ENCODE measurements around the gene ALG11.
A peak's percentile ranks its signal among the peaks of the same experiment; 100 is the strongest.

The ALG11 gene

GRCh38 chr13:52001120-52001731 is 11.0 kb upstream of the ALG11 start:
- H3K9me3 Mint-ChIP-seq: no peaks in the 10 kb centered on the region
- ATAC-seq (replicated peaks; ENCODE audit: extremely low read depth, poor library complexity, severe bottlenecking) (peak; percentile 56), DNase-seq (ENCODE audit: low spot score in 2 of 2) (no peak)
- no peaks in the 10 kb centered on the region for H3K4me1 Mint-ChIP-seq
- H3K4me3 Mint-ChIP-seq: no peak overlapping the region
- no peak overlapping the region for H3K27ac Mint-ChIP-seq (ENCODE audit: low read depth)
- H3K36me3 Mint-ChIP-seq (ENCODE audit: insufficient read depth): peaks cover 2% of the 10 kb centered on the region
- H3K27me3 Mint-ChIP-seq: peaks cover 38% of the 10 kb centered on the region

GRCh38 chr13:52002361-52002760 is 9.8 kb upstream of the ALG11 start:
- Mint-ChIP-seq H3K4me1 (no peaks in the 10 kb centered on the region), H3K27ac (ENCODE audit: low read depth) (no peak overlapping the region), H3K36me3 (ENCODE audit: insufficient read depth) (peaks cover 2% of the 10 kb centered on the region), H3K27me3 (peaks cover 31% of the 10 kb centered on the region), H3K4me3 (no peak overlapping the region), H3K9me3 (no peaks in the 10 kb centered on the region)
- no peak for ATAC-seq (replicated peaks; ENCODE audit: extremely low read depth, poor library complexity, severe bottlenecking)
- no peak for DNase-seq (ENCODE audit: low spot score in 2 of 2)

DNA sequence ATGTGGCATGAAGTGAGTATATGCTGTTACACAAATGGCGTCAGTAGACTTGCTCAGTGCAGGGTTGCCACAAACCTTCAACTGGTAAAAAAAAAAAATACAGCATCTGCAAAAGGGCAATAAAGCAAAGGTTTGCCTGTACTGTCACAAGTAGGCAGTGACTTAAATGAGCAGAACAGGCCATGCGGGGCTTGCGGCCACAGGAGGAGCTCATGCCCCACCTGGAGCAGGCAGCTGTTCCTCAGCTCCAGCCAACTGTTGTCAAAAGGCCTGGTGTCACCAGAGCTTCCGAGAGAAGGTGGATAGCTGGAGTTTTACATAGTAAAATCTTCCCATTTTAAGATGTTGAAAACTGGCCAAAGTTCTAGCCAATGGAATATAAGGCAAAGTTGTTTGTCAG is 8.7 kb upstream of the ALG11 start:
- H3K4me3 Mint-ChIP-seq: no peak overlapping the region
- H3K4me1 Mint-ChIP-seq: no peaks in the 10 kb centered on the region
- H3K27me3 Mint-ChIP-seq: peaks cover 22% of the 10 kb centered on the region
- DNase-seq (ENCODE audit: low spot score in 2 of 2): no peak
- no peaks in the 10 kb centered on the region for H3K36me3 Mint-ChIP-seq (ENCODE audit: insufficient read depth)
- no peak for ATAC-seq (replicated peaks; ENCODE audit: extremely low read depth, poor library complexity, severe bottlenecking)
- no peaks in the 10 kb centered on the region for H3K9me3 Mint-ChIP-seq
- no peak overlapping the region for H3K27ac Mint-ChIP-seq (ENCODE audit: low read depth)

- H3K36me3 Mint-ChIP-seq (ENCODE audit: insufficient read depth): no peaks in the 10 kb centered on the region
- no peak overlapping the region for H3K4me3 Mint-ChIP-seq
- DNase-seq (ENCODE audit: low spot score in 2 of 2) (no peak), ATAC-seq (replicated peaks; ENCODE audit: extremely low read depth, poor library complexity, severe bottlenecking) (no peak)
- H3K9me3 Mint-ChIP-seq: no peaks in the 10 kb centered on the region
- H3K4me1 Mint-ChIP-seq: no peaks in the 10 kb centered on the region
- H3K27ac Mint-ChIP-seq (ENCODE audit: low read depth): no peak overlapping the region
- peaks cover 22% of the 10 kb centered on the region for H3K27me3 Mint-ChIP-seq
Measured at GRCh38 chr13:52004511-52005170, 7.6 kb upstream of the ALG11 start.

DNA sequence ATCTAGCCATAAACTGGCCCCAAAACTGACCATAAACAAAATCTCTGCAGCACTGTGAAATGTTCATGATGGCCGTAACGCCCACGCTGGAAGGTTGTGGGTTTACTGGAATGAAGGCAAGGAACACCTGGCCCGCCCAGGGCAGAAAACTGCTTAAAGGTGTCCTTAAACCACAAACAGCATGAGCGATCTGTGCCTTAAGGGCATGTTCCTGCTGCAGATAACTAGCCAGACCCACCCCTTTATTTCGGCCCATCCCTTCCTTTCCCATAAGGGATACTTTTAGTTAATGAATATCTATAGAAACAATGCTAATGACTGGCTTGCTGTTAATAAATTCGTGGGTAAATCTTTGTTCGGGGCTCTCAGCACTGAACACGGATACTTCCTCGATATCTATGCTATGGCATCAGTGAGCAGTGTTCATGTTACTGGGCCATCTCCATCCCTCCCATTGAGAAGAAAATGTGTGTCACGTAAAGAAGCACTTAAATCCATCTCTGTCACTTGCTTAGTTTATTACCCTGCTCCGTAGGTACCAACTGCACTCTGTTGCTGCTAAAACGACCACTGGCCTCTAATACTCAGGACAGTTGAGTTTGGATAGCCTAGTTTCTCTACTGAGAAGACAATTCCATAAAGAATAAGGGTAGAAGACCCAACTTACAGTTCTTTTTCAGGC is 6.2 kb upstream of the ALG11 start:
- Mint-ChIP-seq H3K36me3 (ENCODE audit: insufficient read depth) (no peaks in the 10 kb centered on the region), H3K4me1 (peaks cover 8% of the 10 kb centered on the region), H3K4me3 (no peak overlapping the region), H3K27ac (ENCODE audit: low read depth) (no peak overlapping the region), H3K9me3 (no peaks in the 10 kb centered on the region), H3K27me3 (peaks cover 28% of the 10 kb centered on the region)
- no peak for DNase-seq (ENCODE audit: low spot score in 2 of 2)
- ATAC-seq (replicated peaks; ENCODE audit: extremely low read depth, poor library complexity, severe bottlenecking): no peak

GRCh38 chr13:52006523-52007245 is 5.5 kb upstream of the ALG11 start:
- Mint-ChIP-seq H3K4me3 (no peak overlapping the region), H3K9me3 (no peaks in the 10 kb centered on the region), H3K36me3 (ENCODE audit: insufficient read depth) (peaks cover 1% of the 10 kb centered on the region), H3K27me3 (peaks cover 32% of the 10 kb centered on the region), H3K4me1 (peaks cover 11% of the 10 kb centered on the region), H3K27ac (ENCODE audit: low read depth) (no peak overlapping the region)
- DNase-seq (ENCODE audit: low spot score in 2 of 2): no peak
- ATAC-seq (replicated peaks; ENCODE audit: extremely low read depth, poor library complexity, severe bottlenecking): no peak

DNA sequence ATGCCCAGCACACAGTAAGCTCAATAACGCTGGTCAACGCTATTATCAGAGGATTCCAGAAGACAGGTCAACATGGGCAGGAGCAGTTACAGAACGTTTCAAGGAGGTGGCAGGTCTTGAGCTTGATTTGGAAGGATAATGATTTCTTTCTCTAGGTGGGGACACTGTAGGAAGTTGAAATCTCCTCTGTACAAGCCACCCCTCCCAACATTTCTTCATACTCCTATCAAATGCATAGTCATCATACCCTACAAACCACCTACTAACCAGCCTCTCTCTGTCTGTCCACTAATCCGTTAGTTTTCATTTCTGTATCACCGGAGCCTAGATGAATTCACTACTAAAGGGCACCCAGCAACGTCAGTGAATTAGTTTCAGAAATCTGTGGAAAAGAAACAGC is 2.3 kb upstream of the ALG11 start:
- Mint-ChIP-seq H3K27ac (ENCODE audit: low read depth) (no peak overlapping the region), H3K36me3 (ENCODE audit: insufficient read depth) (peaks cover 11% of the 10 kb centered on the region), H3K27me3 (peaks cover 32% of the 10 kb centered on the region), H3K4me1 (peaks cover 26% of the 10 kb centered on the region), H3K9me3 (no peaks in the 10 kb centered on the region), H3K4me3 (peak overlapping the region; percentile 93)
- ATAC-seq (replicated peaks; ENCODE audit: extremely low read depth, poor library complexity, severe bottlenecking) (no peak), DNase-seq (ENCODE audit: low spot score in 2 of 2) (no peak)

- Mint-ChIP-seq H3K36me3 (ENCODE audit: insufficient read depth) (peaks cover 12% of the 10 kb centered on the region), H3K27ac (ENCODE audit: low read depth) (peak within 1 kb of the TSS; percentile 95), H3K4me3 (peak within 1 kb of the TSS; percentile 93), H3K27me3 (peaks cover 32% of the 10 kb centered on the region), H3K9me3 (no peaks in the 10 kb centered on the region), H3K4me1 (peaks cover 32% of the 10 kb centered on the region)
- peak in 1 of 2 donors; percentile 16 for DNase-seq (ENCODE audit: low spot score in 2 of 2)
- ATAC-seq (replicated peaks; ENCODE audit: extremely low read depth, poor library complexity, severe bottlenecking): no peak
Measured at GRCh38 chr13:52010890-52011631, 1.1 kb upstream of the ALG11 start, which contains the start of gene ATP7B. Gene ATP7B (minus strand): TSS chr13:52011450. CDS start chr13:52011337, 113 bp downstream.

GRCh38 chr13:52012512-52012836 is 276 bp downstream of the ALG11 start:
- Mint-ChIP-seq H3K4me3 (peak overlapping the region; percentile 93), H3K9me3 (no peaks in the 10 kb centered on the region), H3K4me1 (peaks cover 40% of the 10 kb centered on the region), H3K27me3 (peaks cover 32% of the 10 kb centered on the region), H3K36me3 (ENCODE audit: insufficient read depth) (peaks cover 14% of the 10 kb centered on the region), H3K27ac (ENCODE audit: low read depth) (peak overlapping the region; percentile 95)
- ATAC-seq (replicated peaks; ENCODE audit: extremely low read depth, poor library complexity, severe bottlenecking) (no peak), DNase-seq (ENCODE audit: low spot score in 2 of 2) (no peak)

GRCh38 chr13:52016296-52016695 is 4.1 kb downstream of the ALG11 start:
- Mint-ChIP-seq H3K36me3 (ENCODE audit: insufficient read depth) (peaks cover 33% of the 10 kb centered on the region), H3K27ac (ENCODE audit: low read depth) (no peak overlapping the region), H3K9me3 (no peaks in the 10 kb centered on the region), H3K4me1 (peaks cover 48% of the 10 kb centered on the region), H3K4me3 (no peak overlapping the region), H3K27me3 (peaks cover under 1% of the 10 kb centered on the region)
- DNase-seq (ENCODE audit: low spot score in 2 of 2) (no peak), ATAC-seq (replicated peaks; ENCODE audit: extremely low read depth, poor library complexity, severe bottlenecking) (no peak)

- Mint-ChIP-seq H3K27me3 (no peaks in the 10 kb centered on the region), H3K4me3 (no peak overlapping the region), H3K27ac (ENCODE audit: low read depth) (no peak overlapping the region), H3K4me1 (peaks cover 37% of the 10 kb centered on the region), H3K36me3 (ENCODE audit: insufficient read depth) (peaks cover 40% of the 10 kb centered on the region), H3K9me3 (no peaks in the 10 kb centered on the region)
- DNase-seq (ENCODE audit: low spot score in 2 of 2) (no peak), ATAC-seq (replicated peaks; ENCODE audit: extremely low read depth, poor library complexity, severe bottlenecking) (no peak)
Measured at GRCh38 chr13:52020191-52020590, 8.0 kb downstream of the ALG11 start.

DNA sequence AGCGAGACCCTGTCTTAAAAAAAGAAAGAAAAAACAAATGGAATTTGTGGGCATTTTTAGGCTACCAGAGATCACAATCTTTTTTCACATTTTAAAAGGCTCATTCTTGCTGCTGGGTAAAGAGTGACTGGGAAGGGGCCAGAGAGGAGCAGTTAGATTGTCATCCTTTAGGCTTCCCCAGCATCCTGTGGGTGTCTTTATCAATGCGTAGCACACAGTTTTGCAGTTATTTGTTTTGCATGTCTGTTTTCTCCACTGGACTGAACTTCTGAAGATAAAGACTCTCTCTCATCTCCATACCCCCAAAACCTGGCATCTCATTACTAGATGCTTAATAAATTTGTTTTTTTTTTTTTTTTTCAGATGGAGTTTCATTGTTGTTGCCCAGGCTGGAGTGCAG is 10.2 kb downstream of the ALG11 start:
- Mint-ChIP-seq H3K27ac (ENCODE audit: low read depth) (no peak overlapping the region), H3K4me3 (no peak overlapping the region), H3K27me3 (no peaks in the 10 kb centered on the region), H3K36me3 (ENCODE audit: insufficient read depth) (peaks cover 39% of the 10 kb centered on the region), H3K4me1 (peaks cover 46% of the 10 kb centered on the region), H3K9me3 (no peaks in the 10 kb centered on the region)
- ATAC-seq (replicated peaks; ENCODE audit: extremely low read depth, poor library complexity, severe bottlenecking) (no peak), DNase-seq (ENCODE audit: low spot score in 2 of 2) (no peak)

Measured in central memory CD8-positive, alpha-beta T cell (primary cell).